ENCODE data around the gene FAM180A.

The FAM180A gene

DNA sequence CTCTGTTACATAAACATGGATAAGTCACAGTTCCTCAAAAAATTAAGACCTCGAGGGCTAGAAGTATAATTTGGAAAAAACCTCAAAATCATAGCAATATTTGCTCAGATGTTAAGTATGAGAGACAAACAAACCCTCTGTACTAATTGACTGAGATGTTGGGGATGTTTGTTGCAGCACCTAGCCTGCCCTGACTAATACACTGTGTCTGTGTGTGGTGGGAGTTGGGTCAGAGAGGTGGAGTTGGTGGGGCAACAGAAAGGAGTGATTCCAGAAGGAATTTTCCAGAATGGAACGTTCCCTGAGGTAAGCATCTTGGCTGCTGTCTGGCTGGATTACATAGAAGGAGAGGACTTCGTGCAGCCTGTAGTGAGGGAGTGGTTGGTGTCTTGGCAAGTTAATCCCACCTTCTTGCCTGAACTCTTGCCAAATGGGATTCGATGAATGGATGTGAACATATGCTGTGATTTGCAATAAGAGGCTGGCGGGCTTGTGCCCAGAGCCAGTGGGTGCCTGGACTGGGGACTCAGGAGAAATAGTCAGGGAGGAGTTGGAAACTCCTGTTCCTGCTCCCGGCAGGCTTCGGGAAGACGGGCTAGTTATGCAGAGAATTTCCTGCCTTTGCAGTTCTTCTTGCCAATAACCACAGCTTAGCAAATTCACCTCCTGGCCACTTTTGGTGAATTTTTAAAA, 9.3 kb upstream of the FAM180A start:
- in situ Hi-C loops (cut with MboI; ENCODE audit: low pct_unique_long_range_greater_than_20kb, low sequenced_read_pairs, unreplicated experiment) = no loop called here
- DNase-seq (ENCODE audit: low spot score) = no peak
- TF ChIP-seq, protein P1, sequence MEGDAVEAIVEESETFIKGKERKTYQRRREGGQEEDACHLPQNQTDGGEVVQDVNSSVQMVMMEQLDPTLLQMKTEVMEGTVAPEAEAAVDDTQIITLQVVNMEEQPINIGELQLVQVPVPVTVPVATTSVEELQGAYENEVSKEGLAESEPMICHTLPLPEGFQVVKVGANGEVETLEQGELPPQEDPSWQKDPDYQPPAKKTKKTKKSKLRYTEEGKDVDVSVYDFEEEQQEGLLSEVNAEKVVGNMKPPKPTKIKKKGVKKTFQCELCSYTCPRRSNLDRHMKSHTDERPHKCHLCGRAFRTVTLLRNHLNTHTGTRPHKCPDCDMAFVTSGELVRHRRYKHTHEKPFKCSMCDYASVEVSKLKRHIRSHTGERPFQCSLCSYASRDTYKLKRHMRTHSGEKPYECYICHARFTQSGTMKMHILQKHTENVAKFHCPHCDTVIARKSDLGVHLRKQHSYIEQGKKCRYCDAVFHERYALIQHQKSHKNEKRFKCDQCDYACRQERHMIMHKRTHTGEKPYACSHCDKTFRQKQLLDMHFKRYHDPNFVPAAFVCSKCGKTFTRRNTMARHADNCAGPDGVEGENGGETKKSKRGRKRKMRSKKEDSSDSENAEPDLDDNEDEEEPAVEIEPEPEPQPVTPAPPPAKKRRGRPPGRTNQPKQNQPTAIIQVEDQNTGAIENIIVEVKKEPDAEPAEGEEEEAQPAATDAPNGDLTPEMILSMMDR (IDR thresholded peaks at IDR 0.05; ENCODE audit: extremely low read depth, insufficient read depth, missing control alignments) = no peak

DNA sequence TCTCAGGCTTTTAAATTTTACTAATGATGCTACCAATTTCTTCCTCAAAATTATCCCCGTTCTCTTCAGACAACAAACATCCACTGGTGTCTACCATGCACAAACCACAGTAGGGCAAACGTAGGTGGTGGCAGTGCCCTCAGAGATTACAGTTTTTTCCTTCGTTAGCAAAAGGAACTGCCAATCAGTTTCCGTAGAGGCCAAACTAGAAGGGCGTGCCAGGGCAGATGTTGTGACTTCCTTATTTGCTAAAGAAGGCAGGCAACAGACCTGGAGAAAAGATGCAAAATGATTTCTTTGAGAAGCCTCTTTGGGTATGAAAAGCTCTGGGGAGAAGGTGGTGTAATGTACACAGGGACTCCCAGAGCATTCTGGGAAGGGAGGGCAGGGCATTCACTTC, 7.6 kb upstream of the FAM180A start:
- in situ Hi-C loops (cut with MboI; ENCODE audit: low pct_unique_long_range_greater_than_20kb, low sequenced_read_pairs, unreplicated experiment) = no loop called here
- no peak for DNase-seq (ENCODE audit: low spot score)
- TF ChIP-seq, protein P1 (IDR thresholded peaks at IDR 0.05; ENCODE audit: extremely low read depth, insufficient read depth, missing control alignments) = no peak

DNA sequence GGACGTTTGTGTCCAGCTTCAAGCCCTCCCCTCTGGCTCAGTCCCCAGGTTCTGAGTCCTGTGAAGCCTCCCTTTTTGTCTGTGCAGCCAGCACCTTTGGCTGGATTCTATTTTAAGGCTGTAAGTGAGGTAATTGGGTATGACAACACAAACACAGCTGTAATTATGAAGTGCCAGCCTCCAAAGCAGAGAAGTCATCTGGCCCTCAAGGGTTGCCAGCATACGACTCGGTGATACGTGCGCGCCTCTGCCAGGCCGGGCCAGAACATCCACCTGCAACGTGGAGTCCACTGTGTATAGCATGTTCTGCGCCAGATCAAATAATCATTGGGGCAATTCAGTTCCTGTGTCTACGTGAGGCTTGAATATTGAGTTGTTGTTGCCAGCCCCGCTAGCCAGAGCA, 6.7 kb upstream of the FAM180A start:
- no peak for DNase-seq (ENCODE audit: low spot score)
- in situ Hi-C loops (cut with MboI; ENCODE audit: low pct_unique_long_range_greater_than_20kb, low sequenced_read_pairs, unreplicated experiment) = no loop called here

DNA sequence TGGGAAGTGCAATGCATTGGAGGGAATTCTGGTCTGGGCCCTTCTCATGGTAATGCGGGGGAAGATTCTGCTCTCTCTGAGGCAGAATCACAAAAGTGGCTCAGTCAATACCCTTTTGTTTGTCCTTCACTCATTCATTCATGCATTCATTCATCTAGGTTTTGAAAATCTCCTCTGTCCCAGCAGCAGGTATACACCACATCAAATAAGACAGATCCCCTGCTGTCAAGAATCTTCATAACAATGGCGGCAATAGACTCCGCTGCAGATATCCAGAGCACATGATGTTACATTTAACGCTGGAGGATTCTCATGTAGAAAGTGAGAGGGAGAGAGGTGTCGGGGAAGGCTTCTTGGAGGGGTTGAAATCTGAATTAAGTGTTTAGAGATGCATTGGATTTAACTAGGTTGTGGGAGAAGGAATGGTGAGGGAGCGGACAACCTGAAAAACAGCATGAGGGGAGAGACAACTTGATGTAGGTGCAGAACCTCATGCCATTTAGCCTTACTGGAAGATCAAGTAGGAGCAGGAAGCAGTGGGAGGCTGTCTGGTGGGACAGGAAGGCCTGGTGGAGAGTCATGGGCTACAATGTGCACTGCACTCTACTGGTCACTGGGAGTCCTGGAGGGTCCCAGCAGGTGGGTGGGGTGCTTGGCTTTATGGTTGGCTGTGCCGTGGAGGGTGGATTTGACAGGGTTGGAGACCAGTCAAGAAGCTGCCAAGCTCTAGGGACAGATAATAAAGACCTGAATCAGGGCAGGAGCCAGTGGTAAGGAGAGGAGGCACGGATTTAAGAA, 5.2 kb upstream of the FAM180A start:
- TF ChIP-seq, protein P1 (IDR thresholded peaks at IDR 0.05; ENCODE audit: extremely low read depth, insufficient read depth, missing control alignments) = no peak
- in situ Hi-C loops (cut with MboI; ENCODE audit: low pct_unique_long_range_greater_than_20kb, low sequenced_read_pairs, unreplicated experiment) = no loop called here

More for the DNA sequence above, 6.7 kb upstream of the FAM180A start:
- TF ChIP-seq, protein P1 (IDR thresholded peaks at IDR 0.05; ENCODE audit: extremely low read depth, insufficient read depth, missing control alignments) = no peak

DNA sequence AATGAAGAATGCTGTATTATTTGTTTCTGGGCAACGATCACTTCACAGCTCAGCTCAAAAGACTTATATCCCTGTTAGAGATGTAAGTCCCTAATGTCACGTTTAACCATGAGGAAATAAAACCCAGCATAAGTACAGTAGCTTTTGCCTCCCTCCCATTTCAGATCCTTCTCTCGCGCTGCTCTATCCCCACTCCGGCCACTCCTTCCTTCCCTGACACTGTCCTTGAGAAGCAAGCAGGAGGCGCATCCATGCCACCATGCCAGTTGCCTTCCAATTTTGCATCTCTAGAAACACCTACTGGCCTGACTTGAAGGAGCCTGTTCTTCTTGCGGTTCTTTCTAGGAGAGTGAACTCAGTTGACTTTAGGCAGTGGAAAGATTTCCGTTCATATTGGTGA, 1.2 kb downstream of the FAM180A start:
- no peak for DNase-seq (ENCODE audit: low spot score)
- in situ Hi-C loops (cut with MboI; ENCODE audit: low pct_unique_long_range_greater_than_20kb, low sequenced_read_pairs, unreplicated experiment) = no loop called here
- TF ChIP-seq, protein P1 (IDR thresholded peaks at IDR 0.05; ENCODE audit: extremely low read depth, insufficient read depth, missing control alignments) = no peak

More for the DNA sequence above, 5.2 kb upstream of the FAM180A start:
- DNase-seq (ENCODE audit: low spot score) = no peak

DNA sequence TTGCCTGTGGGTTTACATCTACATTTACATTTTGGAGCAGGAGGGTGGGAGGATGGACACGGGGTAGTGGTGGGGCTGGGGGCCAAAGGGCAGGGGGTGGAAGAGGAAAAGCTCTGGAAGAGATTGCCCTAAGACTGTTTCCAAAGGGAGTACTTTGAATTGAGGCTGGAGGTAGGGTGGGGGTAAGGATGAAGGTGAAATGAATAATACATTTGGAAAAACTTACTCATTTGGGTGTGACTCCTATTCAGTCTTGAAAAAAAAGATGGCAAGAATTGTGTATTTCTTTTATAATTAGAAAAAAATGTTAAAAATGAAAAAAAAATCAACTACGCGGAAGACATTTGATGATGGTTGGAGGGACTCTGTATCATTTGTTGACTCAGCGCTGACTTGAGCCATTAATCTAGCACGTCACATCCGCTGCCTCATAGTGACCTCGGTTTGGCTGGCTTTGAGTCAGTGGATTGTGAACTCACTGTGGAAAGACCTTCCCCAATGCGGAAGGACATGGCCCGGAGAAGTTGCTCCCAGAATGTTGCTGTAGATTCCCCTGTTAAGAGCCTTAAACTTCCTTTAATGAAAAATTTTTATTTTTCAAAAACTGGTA, 2.8 kb downstream of the FAM180A start:
- no peak for DNase-seq (ENCODE audit: low spot score)
- TF ChIP-seq, protein P1 (IDR thresholded peaks at IDR 0.05; ENCODE audit: extremely low read depth, insufficient read depth, missing control alignments) = no peak

More for the DNA sequence above, 2.8 kb downstream of the FAM180A start:
- in situ Hi-C loops (cut with MboI; ENCODE audit: low pct_unique_long_range_greater_than_20kb, low sequenced_read_pairs, unreplicated experiment) = no loop called here

Measured in GM13977 (cell line).